Measurements from ENCODE around the gene TMIGD2.
"Not testable (repeated sequence)": the region's sequence is repeated elsewhere in the genome, so short reads cannot be mapped to it uniquely, and the experiment has no call there.

DNA sequence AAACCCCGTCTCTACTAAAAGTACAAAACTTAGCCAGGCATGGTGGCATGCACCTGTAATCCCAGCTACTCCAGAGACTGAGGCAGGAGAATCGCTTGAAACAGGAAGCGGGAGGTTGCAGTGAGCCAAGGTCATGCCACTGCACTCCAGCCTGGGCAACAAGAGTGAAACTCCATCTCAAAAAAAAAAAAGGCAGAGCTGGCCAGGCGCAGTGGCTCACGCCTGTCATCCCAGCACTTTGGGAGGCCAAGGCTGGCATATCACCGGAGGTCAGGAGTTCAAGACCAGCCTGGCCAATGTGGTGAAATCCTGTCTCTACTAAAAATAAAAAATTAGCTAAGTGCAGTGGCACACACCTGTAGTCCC, 27.9 kb downstream of the TMIGD2 start:
- not testable (repeated sequence) for TF ChIP-seq POLR2A (IDR thresholded peaks at IDR 0.05; ENCODE audit: low read length); GATA1 (IDR thresholded peaks at IDR 0.05; ENCODE audit: low read depth, low read length)

All from erythroblast (primary cell).